ENCODE data around the gene DISP2. TPM values are rescaled to one million over a fixed set of nuclear protein-coding genes. Genes with fewer than 3 reads are reported as not detected.

DISP2 gene
- total and polyA plus RNA-seq, 9 of the 15 experiments (the other 6 are each of a cell fraction or from before 2014, with no cell fraction given) = 0.06 to 0.89 (median 0.15) TPM; not detected in 1

GRCh38 chr15:40427188-40427587 lies 69.2 kb downstream of the DISP2 start (continued):
- TF ChIP-seq, protein P1, sequence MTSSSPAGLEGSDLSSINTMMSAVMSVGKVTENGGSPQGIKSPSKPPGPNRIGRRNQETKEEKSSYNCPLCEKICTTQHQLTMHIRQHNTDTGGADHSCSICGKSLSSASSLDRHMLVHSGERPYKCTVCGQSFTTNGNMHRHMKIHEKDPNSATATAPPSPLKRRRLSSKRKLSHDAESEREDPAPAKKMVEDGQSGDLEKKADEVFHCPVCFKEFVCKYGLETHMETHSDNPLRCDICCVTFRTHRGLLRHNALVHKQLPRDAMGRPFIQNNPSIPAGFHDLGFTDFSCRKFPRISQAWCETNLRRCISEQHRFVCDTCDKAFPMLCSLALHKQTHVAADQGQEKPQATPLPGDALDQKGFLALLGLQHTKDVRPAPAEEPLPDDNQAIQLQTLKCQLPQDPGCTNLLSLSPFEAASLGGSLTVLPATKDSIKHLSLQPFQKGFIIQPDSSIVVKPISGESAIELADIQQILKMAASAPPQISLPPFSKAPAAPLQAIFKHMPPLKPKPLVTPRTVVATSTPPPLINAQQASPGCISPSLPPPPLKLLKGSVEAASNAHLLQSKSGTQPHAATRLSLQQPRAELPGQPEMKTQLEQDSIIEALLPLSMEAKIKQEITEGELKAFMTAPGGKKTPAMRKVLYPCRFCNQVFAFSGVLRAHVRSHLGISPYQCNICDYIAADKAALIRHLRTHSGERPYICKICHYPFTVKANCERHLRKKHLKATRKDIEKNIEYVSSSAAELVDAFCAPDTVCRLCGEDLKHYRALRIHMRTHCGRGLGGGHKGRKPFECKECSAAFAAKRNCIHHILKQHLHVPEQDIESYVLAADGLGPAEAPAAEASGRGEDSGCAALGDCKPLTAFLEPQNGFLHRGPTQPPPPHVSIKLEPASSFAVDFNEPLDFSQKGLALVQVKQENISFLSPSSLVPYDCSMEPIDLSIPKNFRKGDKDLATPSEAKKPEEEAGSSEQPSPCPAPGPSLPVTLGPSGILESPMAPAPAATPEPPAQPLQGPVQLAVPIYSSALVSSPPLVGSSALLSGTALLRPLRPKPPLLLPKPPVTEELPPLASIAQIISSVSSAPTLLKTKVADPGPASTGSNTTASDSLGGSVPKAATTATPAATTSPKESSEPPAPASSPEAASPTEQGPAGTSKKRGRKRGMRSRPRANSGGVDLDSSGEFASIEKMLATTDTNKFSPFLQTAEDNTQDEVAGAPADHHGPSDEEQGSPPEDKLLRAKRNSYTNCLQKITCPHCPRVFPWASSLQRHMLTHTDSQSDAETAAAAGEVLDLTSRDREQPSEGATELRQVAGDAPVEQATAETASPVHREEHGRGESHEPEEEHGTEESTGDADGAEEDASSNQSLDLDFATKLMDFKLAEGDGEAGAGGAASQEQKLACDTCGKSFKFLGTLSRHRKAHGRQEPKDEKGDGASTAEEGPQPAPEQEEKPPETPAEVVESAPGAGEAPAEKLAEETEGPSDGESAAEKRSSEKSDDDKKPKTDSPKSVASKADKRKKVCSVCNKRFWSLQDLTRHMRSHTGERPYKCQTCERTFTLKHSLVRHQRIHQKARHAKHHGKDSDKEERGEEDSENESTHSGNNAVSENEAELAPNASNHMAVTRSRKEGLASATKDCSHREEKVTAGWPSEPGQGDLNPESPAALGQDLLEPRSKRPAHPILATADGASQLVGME (CRISPR knock-in tag; IDR thresholded peaks at IDR 0.05) = no peak
- TF ChIP-seq PTBP1 (IDR thresholded peaks at IDR 0.05; ENCODE audit: low read depth, low read length) (no peak), HINFP (tag; conservative IDR thresholded peaks at IDR 0.05; ENCODE audit: low read depth) (no peak), FOXA3 (CRISPR knock-in tag; conservative IDR thresholded peaks at IDR 0.05 in 1 of 2, IDR thresholded peaks at IDR 0.05 in 1 of 2) (no peak), ZSCAN32 (CRISPR knock-in tag; IDR thresholded peaks at IDR 0.05) (no peak), WHSC1 (IDR thresholded peaks at IDR 0.05; ENCODE audit: low read length) (no peak), ZBTB7A (IDR thresholded peaks at IDR 0.05; ENCODE audit: borderline replicate concordance, control insufficient read depth, low read depth, low read length) (peak; percentile 88; the same call in 1 of the 2 replicates), ZC3H4 (CRISPR knock-in tag; IDR thresholded peaks at IDR 0.05; ENCODE audit: borderline replicate concordance) (no peak), ZNF175 (CRISPR knock-in tag; IDR thresholded peaks at IDR 0.05; ENCODE audit: low read depth) (no peak), HNRNPH1 (optimal IDR thresholded peaks at IDR 0.05; ENCODE audit: low read depth, low read length) (no peak), ZNF239 (CRISPR knock-in tag; IDR thresholded peaks at IDR 0.05) (no peak), ZBTB33 (CRISPR knock-in tag; IDR thresholded peaks at IDR 0.05) (no peak), TAL1 (IDR thresholded peaks at IDR 0.05) (peak; percentile 87), RNF219 (CRISPR knock-in tag; IDR thresholded peaks at IDR 0.05) (no peak)
- TF ChIP-seq, protein P2, sequence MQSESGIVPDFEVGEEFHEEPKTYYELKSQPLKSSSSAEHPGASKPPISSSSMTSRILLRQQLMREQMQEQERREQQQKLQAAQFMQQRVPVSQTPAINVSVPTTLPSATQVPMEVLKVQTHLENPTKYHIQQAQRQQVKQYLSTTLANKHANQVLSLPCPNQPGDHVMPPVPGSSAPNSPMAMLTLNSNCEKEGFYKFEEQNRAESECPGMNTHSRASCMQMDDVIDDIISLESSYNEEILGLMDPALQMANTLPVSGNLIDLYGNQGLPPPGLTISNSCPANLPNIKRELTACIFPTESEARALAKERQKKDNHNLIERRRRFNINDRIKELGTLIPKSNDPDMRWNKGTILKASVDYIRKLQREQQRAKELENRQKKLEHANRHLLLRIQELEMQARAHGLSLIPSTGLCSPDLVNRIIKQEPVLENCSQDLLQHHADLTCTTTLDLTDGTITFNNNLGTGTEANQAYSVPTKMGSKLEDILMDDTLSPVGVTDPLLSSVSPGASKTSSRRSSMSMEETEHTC (IDR thresholded peaks at IDR 0.05) = no peak

Data from K562 (cell line).